GM19397 (cell line): ENCODE results near the gene RAI2.
"Not testable (repeated sequence)": the region's sequence is repeated elsewhere in the genome, so short reads cannot be mapped to it uniquely, and the experiment has no call there.

ENCODE experiments used
- ATAC-seq: cut with Tn5 transposase; IDR thresholded peaks from one replicate; pipeline ENCODE4 v1.9.1; 2021; ENCODE audit warnings: mild to moderate bottlenecking, moderate library complexity; ENCODE audit not compliant: unreplicated experiment

Gene RAI2

DNA sequence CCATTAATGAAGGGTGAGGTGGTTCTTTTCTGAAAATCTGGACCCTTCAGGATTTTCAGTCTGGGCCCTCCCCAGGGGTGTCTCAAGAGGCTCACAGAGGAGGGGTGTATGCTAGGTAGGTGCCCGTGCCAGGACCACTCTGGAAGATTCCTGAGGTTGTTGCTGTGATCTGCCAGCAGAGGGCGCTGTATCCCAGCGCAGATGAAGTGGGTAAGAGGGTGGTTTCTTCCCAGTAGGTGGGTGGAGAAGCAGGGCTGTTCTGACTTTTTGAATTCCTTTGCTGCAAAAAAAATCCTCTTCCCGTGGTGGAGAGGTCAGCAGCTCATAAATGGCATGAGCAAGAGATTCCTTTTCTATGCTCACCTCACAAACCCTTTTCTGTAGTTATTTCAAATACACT lies 72.7 kb downstream of the RAI2 start:
- ATAC-seq, result no peak

DNA sequence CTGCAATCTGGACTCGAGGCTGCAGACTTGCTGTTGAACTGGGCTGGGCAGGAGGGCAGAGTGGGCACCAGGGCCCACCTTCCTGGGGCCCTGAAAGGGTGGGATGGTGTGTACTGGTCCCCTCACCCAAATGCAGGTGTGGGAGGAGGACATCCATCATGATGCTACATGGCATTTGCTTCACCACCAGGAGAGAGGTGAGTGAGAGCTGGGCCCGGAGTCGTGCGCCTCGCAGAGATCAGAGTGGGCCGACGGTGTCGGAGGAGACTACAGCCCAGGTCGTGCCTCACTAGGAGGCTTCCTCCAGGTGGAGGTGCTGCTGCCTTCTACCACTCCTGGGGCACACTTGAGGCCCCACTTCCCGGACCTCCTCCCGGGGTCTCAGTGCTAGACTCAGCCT lies 73.5 kb downstream of the RAI2 start:
- ATAC-seq, result no peak

DNA sequence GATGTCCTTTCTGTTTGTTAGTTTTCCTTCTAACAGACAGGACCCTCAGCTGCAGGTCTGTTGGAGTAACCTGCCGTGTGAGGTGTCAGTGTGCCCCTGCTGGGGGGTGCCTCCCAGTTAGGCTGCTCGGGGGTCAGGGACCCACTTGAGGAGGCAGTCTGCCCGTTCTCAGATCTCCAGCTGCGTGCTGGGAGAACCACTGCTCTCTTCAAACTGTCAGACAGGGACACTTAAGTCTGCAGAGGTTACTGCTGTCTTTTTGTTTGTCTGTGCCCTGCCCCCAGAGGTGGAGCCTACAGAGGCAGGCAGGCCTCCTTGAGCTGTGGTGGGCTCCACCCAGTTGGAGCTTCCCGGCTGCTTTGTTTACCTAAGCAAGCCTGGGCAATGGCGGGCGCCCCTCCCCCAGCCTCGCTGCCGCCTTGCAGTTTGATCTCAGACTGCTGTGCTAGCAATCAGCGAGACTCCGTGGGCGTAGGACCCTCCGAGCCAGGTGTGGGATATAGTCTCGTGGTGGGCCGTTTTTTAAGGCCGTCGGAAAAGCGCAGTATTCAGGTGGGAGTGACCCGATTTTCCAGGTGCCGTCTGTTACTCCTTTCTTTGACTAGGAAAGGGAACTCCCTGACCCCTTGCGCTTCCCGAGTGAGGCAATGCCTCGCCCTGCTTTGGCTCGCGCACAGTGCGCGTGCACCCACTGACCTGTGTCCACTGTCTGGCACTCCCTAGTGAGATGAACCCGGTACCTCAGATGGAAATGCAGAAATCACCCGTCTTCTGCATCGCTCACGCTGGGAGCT lies 74.3 kb downstream of the RAI2 start:
- not testable (repeated sequence) for ATAC-seq

DNA sequence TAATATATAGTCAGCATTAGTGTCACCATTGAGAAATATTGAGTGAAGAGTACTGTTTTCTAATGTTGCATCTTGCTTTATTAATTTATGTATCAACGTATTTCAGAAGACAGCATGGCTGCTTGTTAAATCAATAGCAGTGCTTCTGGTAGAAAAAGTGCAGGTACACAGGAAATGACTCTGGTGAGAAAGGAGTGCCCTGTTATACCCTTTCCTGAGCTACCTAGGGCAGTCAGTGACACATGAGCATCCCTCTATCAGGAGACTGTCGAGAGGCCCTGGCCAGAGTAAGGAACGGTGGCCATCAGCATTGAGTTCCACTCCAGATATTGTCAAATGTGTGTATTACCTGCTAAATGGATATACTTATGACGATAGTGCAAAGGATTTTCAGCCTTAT lies 81.7 kb downstream of the RAI2 start:
- no peak for ATAC-seq

DNA sequence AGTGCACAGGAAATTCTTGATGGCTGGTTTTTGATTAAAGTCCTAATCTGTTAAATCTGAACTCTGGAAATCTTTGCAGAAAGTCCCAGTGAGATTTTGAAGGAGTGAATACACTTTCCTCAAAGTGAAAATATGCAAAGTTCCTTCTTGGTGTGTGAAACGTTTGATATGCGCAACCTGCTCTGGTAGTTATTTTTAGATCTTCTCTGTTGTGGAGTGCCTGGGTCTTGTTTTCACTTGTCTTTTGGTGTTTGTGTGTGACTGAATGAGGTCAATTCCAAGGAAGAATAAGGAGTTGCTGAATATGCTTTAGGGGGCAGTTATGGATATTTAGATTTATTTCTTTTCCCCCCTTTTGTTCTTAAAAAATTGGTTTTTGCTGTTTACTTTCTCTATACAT lies 82.1 kb downstream of the RAI2 start:
- no peak for ATAC-seq

DNA sequence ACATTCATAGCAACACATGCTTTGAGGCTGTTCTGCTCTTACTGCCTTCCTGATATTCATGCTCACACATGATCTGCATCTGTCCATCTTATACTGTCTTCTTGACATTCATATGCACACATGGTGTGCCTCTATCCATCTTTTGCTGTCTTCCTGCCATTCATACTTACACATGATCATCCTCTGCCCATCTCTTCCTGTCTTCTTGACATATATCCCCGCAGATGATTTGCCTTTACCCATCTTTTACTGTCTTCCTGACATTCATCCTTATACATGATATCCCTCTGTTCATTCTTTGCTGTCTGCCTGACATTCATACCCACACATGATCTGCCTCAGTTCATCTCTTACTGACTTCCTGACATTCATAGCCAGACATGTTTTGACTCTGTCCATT lies 87.0 kb downstream of the RAI2 start:
- no peak for ATAC-seq

DNA sequence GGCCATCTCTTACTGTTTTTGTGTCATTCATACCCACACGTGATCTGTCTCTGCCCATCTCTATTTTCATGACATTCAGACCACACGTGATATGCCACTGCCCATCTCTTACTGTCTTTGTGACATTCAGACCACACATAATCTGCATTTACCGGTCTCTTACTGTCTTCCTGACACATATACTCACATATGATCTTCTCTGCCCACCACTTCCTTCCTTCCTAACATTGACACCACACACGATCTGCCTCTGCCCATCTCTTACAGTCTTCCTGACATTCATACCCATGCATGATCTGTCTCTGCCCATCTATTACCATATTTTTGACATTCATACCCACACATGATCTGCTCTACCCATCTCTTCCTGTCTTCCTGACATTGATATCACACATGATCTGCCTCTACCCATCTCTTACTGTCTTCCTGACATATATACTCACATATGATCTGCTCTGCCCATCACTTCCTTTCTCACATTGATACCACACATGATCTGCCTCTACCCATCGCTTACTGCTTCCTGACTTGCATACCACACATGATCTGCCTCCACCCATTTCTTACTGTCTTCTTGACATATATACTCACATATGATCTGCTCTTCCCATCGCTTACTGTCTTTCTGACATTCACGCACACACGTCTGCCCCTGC lies 87.7 kb downstream of the RAI2 start:
- no peak for ATAC-seq

DNA sequence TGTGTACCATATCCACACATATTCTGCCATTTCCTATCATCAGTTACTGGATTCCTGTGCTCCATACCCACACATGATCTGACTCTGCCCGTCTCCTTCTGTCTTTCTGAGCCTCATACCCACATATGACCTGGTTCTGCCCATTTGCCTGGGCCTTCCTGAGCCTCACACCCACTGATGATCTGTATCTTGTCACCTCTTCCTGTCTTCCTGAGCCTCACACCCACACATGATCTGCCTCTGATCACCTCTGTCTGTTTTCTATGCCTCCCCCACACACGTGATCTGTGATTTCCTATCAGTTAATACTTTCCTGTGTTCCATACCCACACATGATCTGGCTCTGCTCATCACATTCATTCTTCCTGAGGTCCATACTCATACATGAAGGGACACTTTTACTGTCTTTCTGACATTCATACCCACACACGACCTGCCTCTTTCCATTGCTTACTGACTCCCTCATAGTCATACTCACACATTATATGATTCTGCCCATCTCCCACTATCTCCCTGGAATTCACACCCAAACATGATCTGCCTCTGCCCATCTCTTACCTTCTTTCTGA lies 91.3 kb downstream of the RAI2 start:
- no peak for ATAC-seq

DNA sequence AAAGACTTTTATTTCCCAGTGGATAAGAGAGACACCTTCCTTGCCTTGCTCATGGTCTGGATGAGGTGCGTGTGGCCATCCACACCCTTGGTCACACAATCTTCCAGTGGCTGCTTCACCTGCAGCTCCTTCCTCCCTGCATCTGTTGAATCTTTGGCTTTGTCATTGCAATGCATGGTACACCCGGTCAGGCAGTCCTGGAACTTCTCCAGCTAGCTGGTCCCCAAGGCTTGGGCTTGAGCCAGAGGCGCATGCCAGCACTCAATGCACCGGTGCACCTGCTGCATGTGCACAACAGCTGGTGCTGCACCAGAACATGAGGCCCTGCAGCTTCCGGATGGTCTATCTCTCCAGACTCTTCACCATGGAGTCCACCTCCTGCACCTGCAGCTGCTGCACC lies 92.1 kb downstream of the RAI2 start:
- ATAC-seq, result no peak

DNA sequence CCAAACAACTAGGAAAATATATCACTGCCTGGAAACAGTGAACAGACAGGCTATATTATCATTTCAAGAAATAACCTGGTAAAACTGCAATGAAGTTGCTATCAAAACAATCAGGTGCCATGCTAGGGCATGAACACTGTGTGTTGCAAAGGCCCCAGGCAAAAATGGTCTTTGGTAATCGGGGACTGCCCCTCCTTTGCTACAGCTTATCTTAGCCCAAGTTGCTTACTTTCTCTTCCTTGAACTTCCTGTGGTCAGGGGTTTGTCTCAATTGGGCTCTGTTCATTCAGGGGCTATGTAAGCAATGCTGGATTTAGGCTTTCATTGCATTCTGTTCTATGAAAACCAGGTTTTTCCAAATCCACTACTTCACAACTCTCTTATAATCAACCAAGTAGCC lies 93.4 kb downstream of the RAI2 start:
- no peak for ATAC-seq

DNA sequence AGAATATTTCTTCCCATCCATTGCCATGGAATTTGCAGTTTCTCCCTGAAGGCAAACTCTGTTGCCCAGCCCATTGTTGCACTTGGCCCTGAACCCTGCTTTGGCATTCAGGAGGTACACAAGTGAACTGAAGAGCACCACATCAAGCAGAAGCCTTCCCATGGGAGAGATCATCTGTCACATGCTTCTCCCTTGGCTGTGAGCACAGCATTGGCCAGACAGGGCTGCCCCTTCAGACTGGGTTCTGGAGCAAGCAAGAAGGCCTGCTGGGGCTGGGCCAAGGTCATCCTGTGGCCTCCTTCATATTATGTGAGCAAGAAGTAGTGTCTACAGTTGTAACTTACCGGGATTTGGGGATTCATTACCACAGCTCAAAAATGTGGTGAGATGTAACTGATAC lies 101.1 kb downstream of the RAI2 start:
- no peak for ATAC-seq

DNA sequence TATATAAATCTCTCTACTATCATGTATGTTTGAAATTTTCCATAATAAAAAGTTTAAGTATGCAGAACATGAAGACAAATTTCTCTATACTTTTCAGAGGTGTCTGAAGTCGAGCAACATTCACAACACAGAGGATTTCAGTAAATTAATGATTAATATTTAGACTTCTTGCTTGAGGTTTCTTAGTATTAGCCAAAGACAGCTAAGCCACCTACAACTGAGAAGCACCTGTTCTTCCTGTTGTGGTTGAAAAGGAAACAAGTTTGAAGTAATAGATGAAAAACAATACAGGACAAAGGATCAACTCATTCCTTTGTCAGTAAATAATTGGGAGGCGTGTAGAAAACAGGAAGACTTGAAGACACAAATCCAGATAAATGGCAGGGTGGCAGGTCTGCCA lies 102.7 kb downstream of the RAI2 start:
- ATAC-seq, result no peak

DNA sequence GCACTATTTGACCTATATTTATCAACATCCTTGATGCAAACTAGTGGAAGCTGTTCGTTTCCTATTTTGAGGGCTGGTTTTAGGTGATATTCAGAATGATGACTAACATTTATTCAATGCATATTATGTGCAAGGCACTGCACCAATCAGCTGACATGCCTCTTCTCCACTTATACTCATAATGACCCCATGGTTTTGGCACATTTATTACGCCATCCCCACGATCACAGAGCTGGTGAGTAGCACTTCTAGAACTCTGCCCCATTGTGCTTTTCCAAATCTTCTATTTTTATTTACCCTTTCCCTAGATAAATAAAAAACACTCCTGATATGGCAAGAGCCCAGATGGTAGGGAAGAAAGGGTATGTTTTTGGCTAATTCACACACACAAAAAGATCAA lies 110.7 kb downstream of the RAI2 start:
- no peak for ATAC-seq
